Natural killer cell (primary cell): Measurements from ENCODE around the gene INHBB. TPM values are rescaled to one million over a fixed set of nuclear protein-coding genes. Genes with fewer than 3 reads are reported as not detected.

Experiments used
- ATAC-seq, 3 donors: fragments of 150-1000 bp in 2 of 3; fragments of 200-7000 bp in 1 of 3; cut with Tn5 transposase; 1 replicate in 1 of 3; 2 replicates in 2 of 3; pipeline ENCODE4 v1.10.0; 2021; ENCODE audit warnings: mild to moderate bottlenecking in 2 of 3, moderate library complexity in 2 of 3
- DNase-seq, 2 donors: peaks; one replicate each; pipeline versions ENCODE4 v3.0.0 to v3.0.0-alpha.2; 2013 to 2021; ENCODE audit warnings: mixed read lengths in 1 of 2
- H3K27ac ChIP-seq: one replicate; pipeline ENCODE4 v1.5.1; 2013; ENCODE audit warnings: mild to moderate bottlenecking, low read length
- H3K27me3 ChIP-seq: one replicate; pipeline ENCODE4 v1.6.1; 2013; ENCODE audit warnings: low read length; ENCODE audit not compliant: control insufficient read depth, insufficient read depth
- H3K36me3 ChIP-seq: one replicate; pipeline ENCODE4 v1.6.1; 2013; ENCODE audit warnings: low read length; ENCODE audit not compliant: control insufficient read depth, insufficient read depth
- H3K4me1 ChIP-seq: one replicate; pipeline ENCODE4 v1.6.1; 2013; ENCODE audit warnings: low read length; ENCODE audit not compliant: control insufficient read depth, insufficient read depth
- H3K4me3 ChIP-seq: one replicate; pipeline ENCODE4 v1.5.1; 2013; ENCODE audit warnings: low read length
- H3K9me3 ChIP-seq: one replicate; pipeline ENCODE4 v1.6.1; 2013; ENCODE audit warnings: low read length; ENCODE audit not compliant: control insufficient read depth, insufficient read depth
- H3K27ac Mint-ChIP-seq, 2 donors: one replicate each; pipeline ENCODE4 v1.8.0; 2022; ENCODE audit warnings: mild to moderate bottlenecking in 2 of 2, mixed read lengths in 2 of 2, moderate library complexity in 1 of 2
- H3K27me3 Mint-ChIP-seq, 2 donors: one replicate each; pipeline ENCODE4 v1.8.0; 2022; ENCODE audit warnings: low read depth in 2 of 2, mixed read lengths in 2 of 2
- H3K36me3 Mint-ChIP-seq: one replicate; pipeline ENCODE4 v1.8.0; 2022; ENCODE audit warnings: mixed read lengths
- H3K4me1 Mint-ChIP-seq, 2 donors: one replicate each; pipeline ENCODE4 v1.8.0; 2022; ENCODE audit warnings: mixed read lengths in 2 of 2
- H3K4me3 Mint-ChIP-seq: one replicate; pipeline ENCODE4 v1.8.0; 2022; ENCODE audit warnings: mild to moderate bottlenecking, moderate library complexity, mixed read lengths
- H3K9me3 Mint-ChIP-seq, 2 donors: one replicate each; pipeline ENCODE4 v1.8.0; 2022; ENCODE audit warnings: mixed read lengths in 2 of 2
- CTCF ChIP-seq: fragments of 200-600 bp; IDR thresholded peaks from one replicate; pipeline ENCODE4 v1.8.0; 2022; ENCODE audit warnings: antibody characterized with exemption
- WGBS: methylation state at CpG from one replicate; pipeline ENCODE4 v1.1.7; 2013; ENCODE audit warnings: missing lambda C conversion rate; ENCODE audit not compliant: insufficient coverage; 5-methylcytosine and 5-hydroxymethylcytosine counted together
- intact Hi-C: fragments of 100-400 bp; cut with micrococcal nuclease; formaldehyde crosslinking; loops from one replicate; pipeline ENCODE4 v1.14.2; 2022
- total RNA-seq, 4 donors: library from RNA; stranded (reverse); fragments of 120-200 nt in 1 of 4; gene quantifications; one replicate each; pipeline versions ENCODE4 v1.2.3 to v1.2.4, GENCODE V29; 2013 to 2022

The INHBB gene
- total RNA-seq, 3 donors from 2014 or later (not counting 1 experiment from before 2014, with no cell fraction given), result 0.07 to 0.10 TPM; not detected in 1

GRCh38 chr2:120350080-120350479, 4.1 kb downstream of the INHBB start:
- Mint-ChIP-seq H3K4me1 (peaks cover 7 to 15% of the 10 kb centered on the region in 2 donors), H3K9me3 (no peaks in the 10 kb centered on the region), H3K27me3 (peaks cover 33 to 37% of the 10 kb centered on the region in 2 donors), H3K4me3 (no peak overlapping the region), H3K27ac (no peak overlapping the region), H3K36me3 (no peaks in the 10 kb centered on the region)
- WGBS, result 48% methylated on average over 17 of the region's 17 CpGs
- intact Hi-C loops, result no loop called here
- H3K4me3 ChIP-seq, result no peak overlapping the region
- TF ChIP-seq CTCF, result no peak
- no peak overlapping the region for H3K27ac ChIP-seq
- no peak for DNase-seq
- H3K36me3 ChIP-seq, result no peaks in the 10 kb centered on the region
- peaks cover 6% of the 10 kb centered on the region for H3K27me3 ChIP-seq
- H3K4me1 ChIP-seq, result peaks cover 14% of the 10 kb centered on the region
- no peaks in the 10 kb centered on the region for H3K9me3 ChIP-seq
- ATAC-seq, result no peak

- WGBS, result 86% methylated on average over 23 of the region's 23 CpGs
- H3K9me3 ChIP-seq, result no peaks in the 10 kb centered on the region
- no peaks in the 10 kb centered on the region for H3K36me3 Mint-ChIP-seq
- H3K9me3 Mint-ChIP-seq, result no peaks in the 10 kb centered on the region
- no peak for TF ChIP-seq CTCF
- intact Hi-C loops, result no loop called here
- H3K4me1 ChIP-seq, result peaks cover 14% of the 10 kb centered on the region
- H3K27me3 ChIP-seq, result peaks cover 6% of the 10 kb centered on the region
- no peak for ATAC-seq
- no peak overlapping the region for H3K27ac ChIP-seq
- peaks cover 7 to 15% of the 10 kb centered on the region in 2 donors for H3K4me1 Mint-ChIP-seq
- no peak overlapping the region for H3K27ac Mint-ChIP-seq
- no peaks in the 10 kb centered on the region for H3K36me3 ChIP-seq
- peaks cover 33 to 37% of the 10 kb centered on the region in 2 donors for H3K27me3 Mint-ChIP-seq
- H3K4me3 ChIP-seq, result no peak overlapping the region
- no peak overlapping the region for H3K4me3 Mint-ChIP-seq
- no peak for DNase-seq
Observed at GRCh38 chr2:120350801-120351320, 4.9 kb downstream of the INHBB start.

GRCh38 chr2:120352696-120353590, 7.0 kb downstream of the INHBB start:
- Mint-ChIP-seq H3K4me3 (no peak overlapping the region), H3K27ac (no peak overlapping the region), H3K36me3 (no peaks in the 10 kb centered on the region), H3K9me3 (no peaks in the 10 kb centered on the region), H3K4me1 (peaks cover 0 to 4% of the 10 kb centered on the region in 2 donors), H3K27me3 (peaks cover 18 to 26% of the 10 kb centered on the region in 2 donors)
- no peak for DNase-seq
- WGBS, result 84% methylated on average over 15 of the region's 15 CpGs
- Histone ChIP-seq H3K4me3 (no peak overlapping the region), H3K9me3 (no peaks in the 10 kb centered on the region), H3K36me3 (no peaks in the 10 kb centered on the region), H3K27ac (no peak overlapping the region), H3K4me1 (no peaks in the 10 kb centered on the region), H3K27me3 (peaks cover 2% of the 10 kb centered on the region)
- intact Hi-C loops, result no loop called here
- no peak for TF ChIP-seq CTCF
- no peak for ATAC-seq
